CD4-positive, CD25-positive, alpha-beta regulatory T cell (primary cell): ENCODE data around the gene PITX1. TPM values are rescaled to one million over a fixed set of nuclear protein-coding genes. Genes with fewer than 3 reads are reported as not detected.

Experiments used
- ATAC-seq, 2 donors: fragments of 150-1000 bp; cut with Tn5 transposase; one replicate each; pipeline ENCODE4 v1.10.0; 2021; ENCODE audit warnings: low read depth in 2 of 2, moderate number of reproducible peaks in 2 of 2, moderate library complexity in 1 of 2
- DNase-seq, 3 donors: peaks; one replicate each; pipeline versions ENCODE4 v3.0.0 to v3.0.0-alpha.2; 2012 to 2022; ENCODE audit warnings: mixed read lengths in 1 of 3
- H3K27ac ChIP-seq: one replicate; pipeline ENCODE4 v1.7.0; 2013; ENCODE audit warnings: mild to moderate bottlenecking, low read length; ENCODE audit not compliant: insufficient read depth, poor library complexity, severe bottlenecking
- H3K27me3 ChIP-seq: one replicate; pipeline ENCODE4 v1.7.0; 2013; ENCODE audit warnings: low read length; ENCODE audit not compliant: control insufficient read depth, insufficient read depth
- H3K36me3 ChIP-seq: one replicate; pipeline ENCODE4 v1.7.0; 2013; ENCODE audit warnings: mild to moderate bottlenecking, low read length, moderate library complexity; ENCODE audit not compliant: control insufficient read depth, insufficient read depth
- H3K4me1 ChIP-seq: 2 replicates; pipeline ENCODE4 v1.7.0; 2013; ENCODE audit warnings: mild to moderate bottlenecking, low read length; ENCODE audit not compliant: insufficient read depth, control insufficient read depth, poor library complexity, severe bottlenecking
- H3K4me3 ChIP-seq: one replicate; pipeline ENCODE4 v1.7.0; 2013; ENCODE audit warnings: low read depth, mild to moderate bottlenecking, low read length, moderate library complexity
- H3K9me3 ChIP-seq, 2 experiments: 1 replicate in 1 of 2; 2 replicates in 1 of 2; pipeline ENCODE4 v1.7.0; 2013; ENCODE audit warnings: low read length in 2 of 2, mild to moderate bottlenecking in 1 of 2, moderate library complexity in 1 of 2; ENCODE audit not compliant: control insufficient read depth in 2 of 2
- H3K27ac Mint-ChIP-seq, 3 donors: one replicate each; pipeline ENCODE4 v1.8.0; 2020 to 2022; ENCODE audit warnings: mild to moderate bottlenecking in 3 of 3, mixed read lengths in 3 of 3, moderate library complexity in 2 of 3
- H3K27me3 Mint-ChIP-seq: one replicate; pipeline ENCODE4 v1.8.0; 2022; ENCODE audit warnings: mild to moderate bottlenecking, mixed read lengths
- H3K36me3 Mint-ChIP-seq: one replicate; pipeline ENCODE4 v1.8.0; 2020; ENCODE audit warnings: mixed read lengths
- H3K4me1 Mint-ChIP-seq, 4 donors: one replicate each; pipeline ENCODE4 v1.8.0; 2020 to 2022; ENCODE audit warnings: mixed read lengths in 4 of 4, mild to moderate bottlenecking in 1 of 4
- H3K4me3 Mint-ChIP-seq, 4 donors: one replicate each; pipeline ENCODE4 v1.8.0; 2020 to 2022; ENCODE audit warnings: mild to moderate bottlenecking in 4 of 4, mixed read lengths in 4 of 4, moderate library complexity in 3 of 4
- H3K9me3 Mint-ChIP-seq, 7 donors: one replicate each; pipeline ENCODE4 v1.8.0; 2020 to 2022; ENCODE audit warnings: mixed read lengths in 7 of 7, mild to moderate bottlenecking in 3 of 7, moderate library complexity in 2 of 7
- polyA plus RNA-seq, 4 donors: library from polyadenylated mRNA; unstranded; fragments of 300-500 nt; fragmentation: Illumina TruSeq; gene quantifications; one replicate each; pipeline ENCODE4 v1.2.3, GENCODE V29; 2021
- total RNA-seq: library from RNA; stranded (reverse); gene quantifications from one replicate; pipeline ENCODE4 v1.2.3, GENCODE V29; 2022

PITX1 gene
- total and polyA plus RNA-seq, 5 donors from 2014 or later: not detected

DNA sequence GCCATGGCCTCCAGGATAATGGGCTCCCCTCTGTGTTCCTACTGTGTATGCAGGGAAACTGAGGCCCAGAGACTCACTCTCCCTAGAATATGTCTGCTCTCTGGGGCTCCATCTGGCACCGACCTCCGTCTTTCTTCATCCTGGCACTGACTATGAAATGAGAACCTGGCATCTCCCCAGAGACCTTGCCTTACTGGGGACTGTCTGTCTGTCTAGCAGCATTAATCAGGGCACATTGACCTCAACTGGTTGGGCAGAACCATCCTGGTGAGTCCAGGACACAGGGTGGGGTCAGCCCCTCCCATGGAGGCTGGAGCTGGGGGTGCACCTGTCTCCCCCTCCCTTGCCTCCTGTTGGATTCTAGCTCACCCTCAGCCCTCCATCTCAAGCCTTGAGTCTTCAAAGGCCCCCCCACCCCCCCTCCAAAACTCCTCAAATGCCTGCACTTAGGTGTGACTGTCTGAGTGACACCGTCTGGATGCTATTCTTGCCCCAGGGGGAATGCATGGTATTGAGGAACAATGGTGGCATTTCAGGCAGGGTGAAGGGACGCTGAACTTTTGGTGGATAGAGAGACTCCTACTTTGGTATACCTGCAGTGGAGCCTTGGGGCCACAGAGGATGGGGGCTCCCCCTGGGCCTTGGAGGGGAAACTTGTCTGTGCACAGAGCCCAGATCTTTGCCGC lies 12.8 kb upstream of the PITX1 start:
- Mint-ChIP-seq H3K9me3 (peaks cover 0 to 5% (median 0%) of the 10 kb centered on the region in 7 donors), H3K36me3 (no peaks in the 10 kb centered on the region), H3K27me3 (peaks cover 80% of the 10 kb centered on the region), H3K27ac (no peak overlapping the region), H3K4me3 (no peak overlapping the region), H3K4me1 (no peaks in the 10 kb centered on the region)
- Histone ChIP-seq H3K4me3 (no peak overlapping the region), H3K36me3 (no peaks in the 10 kb centered on the region), H3K4me1 (no peaks in the 10 kb centered on the region), H3K9me3 (no peaks in the 10 kb centered on the region), H3K27ac (no peak overlapping the region), H3K27me3 (peaks cover 15% of the 10 kb centered on the region)
- DNase-seq (no peak), ATAC-seq (no peak)

DNA sequence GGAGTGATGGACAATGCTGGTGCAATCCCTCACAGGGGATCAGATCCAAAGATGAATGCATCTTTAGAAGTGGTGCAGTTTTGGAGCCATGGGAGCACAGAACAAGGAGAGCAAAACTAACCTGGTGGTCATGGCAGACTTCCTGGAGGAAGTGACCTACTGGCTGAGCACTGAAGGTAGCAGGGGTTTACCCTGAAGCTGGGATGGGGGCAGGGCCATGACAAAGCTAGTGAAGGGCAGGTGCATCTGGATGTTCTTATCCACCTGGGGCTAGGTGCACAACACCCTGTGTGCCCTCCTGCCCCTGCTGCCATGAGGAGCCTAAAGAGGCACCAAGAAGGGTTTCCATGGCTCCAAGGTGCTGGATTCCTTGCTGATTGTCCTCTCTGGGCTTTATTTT lies 11.5 kb upstream of the PITX1 start:
- H3K4me1 Mint-ChIP-seq: peaks cover 0 to 8% (median 2%) of the 10 kb centered on the region in 4 donors
- peaks cover 80% of the 10 kb centered on the region for H3K27me3 Mint-ChIP-seq

DNA sequence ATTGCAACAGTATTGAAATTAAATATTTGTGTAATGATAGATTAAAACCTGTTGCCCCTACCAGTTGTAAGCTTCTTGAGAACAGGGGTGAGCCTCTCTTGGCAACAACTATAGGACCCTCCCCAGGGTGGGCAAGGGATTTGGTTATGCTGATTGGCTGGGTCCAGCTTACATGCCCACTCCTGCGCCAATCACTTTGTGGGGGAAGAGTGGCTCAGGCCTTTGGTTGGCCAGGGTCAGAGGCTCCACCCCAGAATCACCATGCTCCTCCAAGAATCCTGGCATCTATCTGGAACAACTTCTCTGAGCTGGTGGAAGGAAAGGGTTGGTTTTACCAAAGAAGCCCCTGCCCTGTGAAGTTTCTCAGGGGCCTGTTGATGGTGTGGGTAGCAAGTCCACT lies 8.6 kb upstream of the PITX1 start:
- peaks cover 17% of the 10 kb centered on the region for H3K27me3 ChIP-seq

More for the DNA sequence above, 11.5 kb upstream of the PITX1 start:
- H3K27me3 ChIP-seq: peaks cover 16% of the 10 kb centered on the region
- H3K36me3 Mint-ChIP-seq: no peaks in the 10 kb centered on the region
- no peaks in the 10 kb centered on the region for H3K4me1 ChIP-seq
- no peak for ATAC-seq
- no peak for DNase-seq
- H3K27ac Mint-ChIP-seq: no peak overlapping the region
- H3K36me3 ChIP-seq: no peaks in the 10 kb centered on the region
- no peak overlapping the region for H3K4me3 Mint-ChIP-seq
- H3K27ac ChIP-seq: no peak overlapping the region
- H3K9me3 Mint-ChIP-seq: peaks cover 0 to 5% (median 0%) of the 10 kb centered on the region in 7 donors
- no peaks in the 10 kb centered on the region for H3K9me3 ChIP-seq
- H3K4me3 ChIP-seq: no peak overlapping the region

DNA sequence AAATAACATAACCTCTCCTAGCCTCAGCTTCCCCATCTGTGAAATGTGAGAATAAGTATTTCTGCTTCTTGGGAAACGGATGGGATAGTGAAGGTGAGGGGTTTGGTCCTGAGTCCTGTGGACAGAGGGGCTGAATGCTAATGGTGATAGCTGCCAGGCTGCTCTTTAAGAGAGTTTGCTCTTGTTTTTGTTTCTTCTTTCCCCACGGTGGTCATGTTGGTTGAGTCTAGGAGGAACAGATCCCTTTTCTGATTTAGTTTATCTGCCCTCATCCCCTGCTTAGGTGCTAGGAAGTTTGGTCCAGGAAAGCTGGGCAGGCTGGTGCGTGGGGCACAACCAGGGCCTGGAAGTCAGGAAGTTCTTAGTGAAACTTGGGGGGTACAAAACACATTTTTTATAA lies 7.7 kb upstream of the PITX1 start:
- Histone ChIP-seq H3K27me3 (peaks cover 21% of the 10 kb centered on the region), H3K36me3 (no peaks in the 10 kb centered on the region), H3K4me3 (no peak overlapping the region), H3K27ac (no peak overlapping the region), H3K4me1 (peaks cover 13% of the 10 kb centered on the region), H3K9me3 (no peaks in the 10 kb centered on the region)
- Mint-ChIP-seq H3K36me3 (no peaks in the 10 kb centered on the region), H3K9me3 (peaks cover 0 to 5% (median 0%) of the 10 kb centered on the region in 7 donors), H3K27me3 (peaks cover 84% of the 10 kb centered on the region), H3K4me1 (peaks cover 0 to 18% (median 2%) of the 10 kb centered on the region in 4 donors), H3K4me3 (peak overlapping the region in 1 of 4 donors; percentile 18), H3K27ac (no peak overlapping the region)
- ATAC-seq: no peak
- no peak for DNase-seq

More for the DNA sequence above, 8.6 kb upstream of the PITX1 start:
- H3K9me3 Mint-ChIP-seq: peaks cover 0 to 5% (median 0%) of the 10 kb centered on the region in 7 donors
- H3K4me1 ChIP-seq: peaks cover 13% of the 10 kb centered on the region
- no peak overlapping the region for H3K27ac Mint-ChIP-seq
- ATAC-seq (no peak), DNase-seq (no peak)
- H3K36me3 ChIP-seq: no peaks in the 10 kb centered on the region
- H3K27me3 Mint-ChIP-seq: peaks cover 80% of the 10 kb centered on the region
- H3K27ac ChIP-seq: no peak overlapping the region
- peaks cover 0 to 18% (median 2%) of the 10 kb centered on the region in 4 donors for H3K4me1 Mint-ChIP-seq
- H3K9me3 ChIP-seq: no peaks in the 10 kb centered on the region
- H3K4me3 Mint-ChIP-seq: no peak overlapping the region
- no peak overlapping the region for H3K4me3 ChIP-seq
- no peaks in the 10 kb centered on the region for H3K36me3 Mint-ChIP-seq

DNA sequence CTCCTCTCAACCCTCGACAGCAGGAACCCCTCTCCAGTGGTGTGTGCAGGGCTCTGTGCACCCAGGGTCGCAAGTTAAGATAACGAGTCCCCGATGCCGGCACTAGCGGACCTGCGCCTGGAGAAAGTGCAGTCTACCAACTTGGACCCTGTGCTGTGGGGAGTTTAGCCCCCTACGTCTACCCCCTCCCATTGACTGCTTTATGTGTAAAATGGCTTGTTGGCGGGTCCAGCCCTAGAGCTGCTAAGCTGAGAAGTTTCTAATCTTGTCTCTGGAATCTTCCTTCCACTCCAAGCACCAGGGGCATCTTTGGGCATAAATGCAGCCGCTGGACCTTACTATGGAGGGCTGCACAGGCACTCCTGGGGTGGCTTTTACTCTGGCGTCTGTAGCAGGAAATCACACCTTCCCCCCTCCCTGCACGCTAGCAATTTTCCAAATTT lies 7.1 kb upstream of the PITX1 start:
- H3K27ac Mint-ChIP-seq: no peak overlapping the region

DNA sequence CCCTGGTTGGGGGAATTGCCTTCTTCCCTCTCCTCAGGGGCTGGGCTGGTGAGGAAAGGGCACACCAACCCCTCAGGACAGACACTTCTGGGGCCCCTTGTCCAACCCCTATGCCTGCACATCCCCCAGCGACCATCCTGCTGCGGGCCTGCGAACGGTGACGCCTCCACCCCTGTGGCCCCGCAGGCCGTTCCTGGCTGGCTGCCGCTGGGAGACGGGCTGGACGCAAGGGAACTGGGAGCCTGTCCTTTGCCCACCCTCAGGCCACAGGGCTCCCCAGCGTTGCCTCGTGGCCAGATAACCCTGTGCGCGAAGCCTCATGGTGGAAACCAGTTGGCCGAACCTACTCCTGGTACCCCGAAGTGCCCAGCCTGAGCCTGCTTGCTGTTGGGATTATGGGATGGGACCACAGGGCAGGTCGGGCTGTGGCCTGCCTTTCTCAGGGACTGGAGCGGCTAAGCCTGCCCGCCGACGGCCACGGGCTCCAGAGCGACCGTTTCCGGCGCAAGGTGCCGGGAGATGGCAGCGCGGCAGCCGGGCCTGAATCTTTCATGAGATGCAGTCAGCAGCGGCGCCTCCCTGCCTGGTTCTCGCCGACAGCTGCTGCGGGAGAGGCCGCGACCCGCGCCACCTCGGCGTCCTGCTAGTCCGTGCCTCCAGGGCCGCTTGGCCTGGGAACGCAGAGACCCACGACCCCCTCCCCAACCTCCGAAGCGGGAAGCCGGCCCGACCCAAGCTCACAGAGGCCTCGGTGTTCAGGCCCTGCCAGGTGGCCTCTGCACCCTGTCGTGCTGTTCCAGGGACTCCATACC lies 6.5 kb upstream of the PITX1 start:
- Mint-ChIP-seq H3K4me3 (peak overlapping the region in 2 of 4 donors; percentile 38 to 55), H3K27me3 (peaks cover 80% of the 10 kb centered on the region), H3K4me1 (peaks cover 0 to 22% (median 2%) of the 10 kb centered on the region in 4 donors), H3K36me3 (no peaks in the 10 kb centered on the region), H3K27ac (no peak overlapping the region), H3K9me3 (peaks cover 0 to 5% (median 0%) of the 10 kb centered on the region in 7 donors)
- H3K9me3 ChIP-seq: no peaks in the 10 kb centered on the region
- peaks cover 29% of the 10 kb centered on the region for H3K27me3 ChIP-seq
- no peak overlapping the region for H3K27ac ChIP-seq
- DNase-seq: no peak
- ATAC-seq: no peak
- no peaks in the 10 kb centered on the region for H3K36me3 ChIP-seq
- no peak overlapping the region for H3K4me3 ChIP-seq
- H3K4me1 ChIP-seq: peaks cover 13% of the 10 kb centered on the region

More for the DNA sequence above, 7.1 kb upstream of the PITX1 start:
- no peaks in the 10 kb centered on the region for H3K9me3 ChIP-seq
- peak overlapping the region in 2 of 4 donors; percentile 54 to 62 for H3K4me3 Mint-ChIP-seq
- no peaks in the 10 kb centered on the region for H3K36me3 ChIP-seq
- no peak overlapping the region for H3K4me3 ChIP-seq
- no peaks in the 10 kb centered on the region for H3K36me3 Mint-ChIP-seq
- peaks cover 26% of the 10 kb centered on the region for H3K27me3 ChIP-seq
- peaks cover 84% of the 10 kb centered on the region for H3K27me3 Mint-ChIP-seq
- H3K9me3 Mint-ChIP-seq: peaks cover 0 to 5% (median 0%) of the 10 kb centered on the region in 7 donors
- no peak for ATAC-seq
- H3K4me1 Mint-ChIP-seq: peaks cover 0 to 19% (median 2%) of the 10 kb centered on the region in 4 donors
- no peak overlapping the region for H3K27ac ChIP-seq
- DNase-seq: no peak
- peaks cover 13% of the 10 kb centered on the region for H3K4me1 ChIP-seq

DNA sequence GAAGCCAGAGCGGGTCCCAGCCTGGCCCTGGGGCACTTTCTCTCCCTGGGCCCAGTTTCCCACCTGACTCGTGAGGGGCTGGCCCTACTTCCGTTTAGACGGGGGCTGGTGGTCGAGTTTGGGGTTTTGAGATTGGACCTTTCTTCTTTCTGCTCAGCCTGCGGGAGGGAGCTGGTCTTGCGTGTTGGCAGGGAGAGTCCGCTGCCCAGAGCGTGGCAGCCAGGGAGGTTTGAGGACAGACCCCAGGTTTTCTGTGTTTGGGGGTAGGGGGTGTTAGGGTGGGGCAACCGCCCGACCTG lies 6.0 kb upstream of the PITX1 start:
- H3K9me3 ChIP-seq: no peaks in the 10 kb centered on the region

More for the DNA sequence above, 6.0 kb upstream of the PITX1 start:
- Mint-ChIP-seq H3K27me3 (peaks cover 79% of the 10 kb centered on the region), H3K27ac (no peak overlapping the region), H3K4me1 (peaks cover 0 to 23% (median 4%) of the 10 kb centered on the region in 4 donors), H3K4me3 (peak overlapping the region in 2 of 4 donors; percentile 38 to 55), H3K36me3 (no peaks in the 10 kb centered on the region), H3K9me3 (peaks cover 0 to 5% (median 0%) of the 10 kb centered on the region in 7 donors)
- no peak overlapping the region for H3K27ac ChIP-seq
- DNase-seq: no peak
- H3K36me3 ChIP-seq: no peaks in the 10 kb centered on the region
- peaks cover 13% of the 10 kb centered on the region for H3K4me1 ChIP-seq
- peaks cover 30% of the 10 kb centered on the region for H3K27me3 ChIP-seq
- ATAC-seq: no peak
- no peak overlapping the region for H3K4me3 ChIP-seq
